Tibial nerve (tissue), 4 donors: ENCODE measurements around the gene RAD50.

Experiments used
- CTCF ChIP-seq, 5 experiments: fragments of 200-600 bp in 3 of 5; fragments of 450-650 bp in 2 of 5; sonication (generic) in 3 of 5; IDR thresholded peaks; one replicate each; pipeline ENCODE4 v1.5.1; 2016 to 2019; ENCODE audit warnings: antibody characterized with exemption in 5 of 5, mild to moderate bottlenecking in 3 of 5, moderate library complexity in 2 of 5
- EP300 ChIP-seq, 2 donors: sonication (generic); formaldehyde crosslinking; IDR thresholded peaks; one replicate each; pipeline ENCODE4 v1.6.1; 2017; ENCODE audit warnings: antibody characterized with exemption in 2 of 2, mild to moderate bottlenecking in 1 of 2
- POLR2A ChIP-seq, 2 donors: fragments of 450-650 bp; IDR thresholded peaks; one replicate each; pipeline ENCODE4 v1.6.1; 2017; ENCODE audit warnings: antibody characterized with exemption in 2 of 2, mild to moderate bottlenecking in 2 of 2, moderate library complexity in 2 of 2

GRCh38 chr5:132592521-132592920 is 35.7 kb downstream of the RAD50 start:
- TF ChIP-seq CTCF (IDR thresholded peaks at IDR 0.05) (no peak), POLR2A (IDR thresholded peaks at IDR 0.05) (no peak), EP300 (IDR thresholded peaks at IDR 0.05) (no peak)
